Neural progenitor cell (in vitro differentiated cells): Measurements from ENCODE around the gene XPNPEP1.

Experiments used
- EZH2 ChIP-seq: fragments of 200-600 bp; sonication (generic); IDR thresholded peaks from 2 replicates; pipeline ENCODE4 v1.6.1; 2017; ENCODE audit warnings: antibody characterized with exemption, mild to moderate bottlenecking, moderate library complexity
- EZH2phosphoT487 ChIP-seq: fragments of 200-600 bp; sonication (generic); IDR thresholded peaks from 2 replicates; pipeline ENCODE4 v1.6.1; 2017; ENCODE audit warnings: antibody characterized with exemption
- TF ChIP-seq, protein P1 (sequence below): fragments of 200-600 bp; sonication (generic); IDR thresholded peaks from 2 replicates; pipeline ENCODE4 v1.5.1; 2017; ENCODE audit warnings: antibody characterized with exemption, mild to moderate bottlenecking

DNA sequence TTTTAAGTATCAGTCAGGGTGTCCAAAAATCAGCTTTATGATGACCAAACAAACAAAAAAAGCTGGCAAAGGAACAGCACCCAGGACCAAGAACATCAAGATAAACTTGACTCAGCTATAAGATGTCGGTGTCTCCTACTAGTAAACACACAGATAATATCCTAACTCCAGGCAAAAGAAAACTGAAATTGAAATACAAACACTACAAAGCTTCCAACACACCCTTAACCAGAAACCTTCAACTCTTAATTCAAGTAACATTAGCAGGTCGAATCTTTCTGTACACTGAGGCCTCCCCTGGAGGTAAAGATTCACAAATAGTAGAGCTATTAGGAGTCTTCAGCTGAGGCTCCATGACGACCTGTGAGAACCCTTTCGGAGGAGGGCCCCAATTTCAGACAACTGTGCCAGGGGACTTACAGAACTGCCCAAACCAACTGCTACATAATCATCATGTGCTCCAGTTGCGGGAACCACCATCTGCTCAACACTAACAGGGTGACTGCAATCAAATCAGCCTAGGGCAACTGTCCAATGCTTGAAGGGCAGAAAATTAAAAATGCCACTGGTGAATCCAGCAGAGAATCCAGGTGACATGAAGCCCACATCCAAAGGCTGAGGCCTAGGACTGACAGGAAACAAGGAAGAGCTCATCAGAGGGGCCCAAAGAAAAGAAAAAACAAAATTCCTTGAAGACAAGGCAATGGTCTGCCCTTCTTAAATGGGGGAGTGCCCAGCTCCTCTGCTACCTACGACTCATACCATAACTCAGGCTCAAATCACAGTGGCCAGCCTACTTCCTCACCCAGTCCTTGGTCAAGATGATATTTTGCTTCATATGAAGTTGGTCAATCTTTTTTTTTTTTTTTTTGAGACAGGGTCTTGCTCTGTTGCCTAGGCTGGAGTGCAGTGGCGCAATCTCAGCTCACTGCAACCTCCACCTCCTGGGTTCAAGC is 20.0 kb downstream of the XPNPEP1 start:
- TF ChIP-seq, protein P1, sequence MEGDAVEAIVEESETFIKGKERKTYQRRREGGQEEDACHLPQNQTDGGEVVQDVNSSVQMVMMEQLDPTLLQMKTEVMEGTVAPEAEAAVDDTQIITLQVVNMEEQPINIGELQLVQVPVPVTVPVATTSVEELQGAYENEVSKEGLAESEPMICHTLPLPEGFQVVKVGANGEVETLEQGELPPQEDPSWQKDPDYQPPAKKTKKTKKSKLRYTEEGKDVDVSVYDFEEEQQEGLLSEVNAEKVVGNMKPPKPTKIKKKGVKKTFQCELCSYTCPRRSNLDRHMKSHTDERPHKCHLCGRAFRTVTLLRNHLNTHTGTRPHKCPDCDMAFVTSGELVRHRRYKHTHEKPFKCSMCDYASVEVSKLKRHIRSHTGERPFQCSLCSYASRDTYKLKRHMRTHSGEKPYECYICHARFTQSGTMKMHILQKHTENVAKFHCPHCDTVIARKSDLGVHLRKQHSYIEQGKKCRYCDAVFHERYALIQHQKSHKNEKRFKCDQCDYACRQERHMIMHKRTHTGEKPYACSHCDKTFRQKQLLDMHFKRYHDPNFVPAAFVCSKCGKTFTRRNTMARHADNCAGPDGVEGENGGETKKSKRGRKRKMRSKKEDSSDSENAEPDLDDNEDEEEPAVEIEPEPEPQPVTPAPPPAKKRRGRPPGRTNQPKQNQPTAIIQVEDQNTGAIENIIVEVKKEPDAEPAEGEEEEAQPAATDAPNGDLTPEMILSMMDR = no peak
- TF ChIP-seq EZH2 = no peak
- TF ChIP-seq EZH2phosphoT487 = no peak
